Upper lobe of right lung (tissue), 1 donor: ENCODE measurements around the gene SMG5. TPM values are rescaled to one million over a fixed set of nuclear protein-coding genes. Genes with fewer than 3 reads are reported as not detected.

Experiments
- ATAC-seq: fragments of 200-7000 bp; cut with Tn5 transposase; one replicate; pipeline ENCODE4 v1.9.1; 2020; ENCODE audit warnings: mild to moderate bottlenecking, moderate library complexity
- DNase-seq: peaks from one replicate; pipeline ENCODE4 v3.0.0-alpha.2; 2020
- H3K27ac ChIP-seq: fragments of 200-600 bp; one replicate; pipeline ENCODE4 v1.8.0; 2022
- H3K27me3 ChIP-seq: fragments of 200-600 bp; one replicate; pipeline ENCODE4 v1.8.0; 2022; ENCODE audit warnings: mild to moderate bottlenecking
- H3K36me3 ChIP-seq: fragments of 200-600 bp; one replicate; pipeline ENCODE4 v1.8.0; 2022
- H3K4me1 ChIP-seq: fragments of 200-600 bp; one replicate; pipeline ENCODE4 v1.8.0; 2022
- H3K4me3 ChIP-seq: fragments of 200-600 bp; one replicate; pipeline ENCODE4 v1.8.0; 2022; ENCODE audit warnings: mild to moderate bottlenecking
- H3K9me3 ChIP-seq: fragments of 200-600 bp; one replicate; pipeline ENCODE4 v1.8.0; 2022
- intact Hi-C: fragments of 100-400 bp; cut with DNase I; formaldehyde crosslinking; loops from one replicate; pipeline ENCODE4 v1.11.0; 2022
- total RNA-seq: library from RNA; stranded (reverse); fragmentation: NEBNext Ultra II Directional; extraction: Animal tissue kit (Norgen Biotek cat#: 25700); gene quantifications from one replicate; pipeline ENCODE4 v1.2.1, GENCODE V29; 2021
- TF ChIP-seq, protein P1 (sequence below): fragments of 200-600 bp; IDR thresholded peaks from one replicate; pipeline ENCODE4 v1.8.0; 2022; ENCODE audit warnings: antibody characterized with exemption
- donor health status: DM: no; HTN: yes; CAD: no; lungs with severe emphysema.

Gene SMG5
- total RNA-seq, 1 donor from 2014 or later, result 64.8 TPM

DNA sequence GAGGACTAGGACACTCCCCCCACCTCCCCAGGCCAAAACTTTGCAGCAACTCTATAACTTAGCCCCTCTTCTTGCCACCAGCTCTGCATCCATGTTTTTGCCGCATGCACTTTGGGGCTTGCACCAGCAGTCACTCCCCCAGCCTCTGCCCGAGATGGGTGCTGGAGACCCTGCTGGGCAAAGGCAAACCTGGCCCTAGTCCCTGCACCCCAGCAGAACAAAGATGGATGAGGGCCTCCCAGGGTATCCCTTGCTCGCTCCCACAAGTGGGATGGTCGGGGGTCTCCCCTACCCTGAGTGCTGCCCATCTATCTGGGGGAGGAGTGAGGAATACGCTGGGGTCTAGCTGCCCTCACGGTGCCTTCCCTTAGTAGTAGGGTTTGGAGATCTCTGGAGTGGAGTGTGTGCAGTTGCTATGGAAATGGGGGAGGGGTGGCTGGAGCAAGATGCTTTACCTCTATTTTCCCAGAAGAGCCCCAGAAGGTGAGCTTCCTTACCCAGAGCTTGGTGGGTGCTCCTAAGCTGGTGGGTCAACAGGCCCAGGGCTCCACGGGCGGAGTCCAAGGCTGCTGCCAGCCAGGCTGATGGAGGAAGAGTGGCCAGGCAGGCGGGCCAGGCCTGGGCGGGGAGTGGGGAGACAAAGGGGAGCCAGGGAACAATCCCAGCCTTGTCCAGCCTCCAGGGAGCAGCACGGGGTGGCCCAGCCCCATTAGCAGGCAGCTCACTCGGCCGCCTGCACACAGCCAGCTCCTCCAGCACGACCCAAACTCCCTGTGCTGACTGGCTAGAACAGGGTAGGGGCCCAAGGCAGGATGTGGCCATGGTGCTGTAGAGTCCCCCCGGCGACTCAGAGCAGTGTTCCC lies 34.9 kb downstream of the SMG5 start, which contains the start of gene PAQR6:
Gene PAQR6, minus strand, starts transcription at position 597 of the 863 bp plus-strand sequence. CDS start 1,325 bp downstream, outside the sequence.
- DNase-seq (no peak), ATAC-seq (peak; percentile 8)
- intact Hi-C loops, result no loop called here
- TF ChIP-seq, protein P1, sequence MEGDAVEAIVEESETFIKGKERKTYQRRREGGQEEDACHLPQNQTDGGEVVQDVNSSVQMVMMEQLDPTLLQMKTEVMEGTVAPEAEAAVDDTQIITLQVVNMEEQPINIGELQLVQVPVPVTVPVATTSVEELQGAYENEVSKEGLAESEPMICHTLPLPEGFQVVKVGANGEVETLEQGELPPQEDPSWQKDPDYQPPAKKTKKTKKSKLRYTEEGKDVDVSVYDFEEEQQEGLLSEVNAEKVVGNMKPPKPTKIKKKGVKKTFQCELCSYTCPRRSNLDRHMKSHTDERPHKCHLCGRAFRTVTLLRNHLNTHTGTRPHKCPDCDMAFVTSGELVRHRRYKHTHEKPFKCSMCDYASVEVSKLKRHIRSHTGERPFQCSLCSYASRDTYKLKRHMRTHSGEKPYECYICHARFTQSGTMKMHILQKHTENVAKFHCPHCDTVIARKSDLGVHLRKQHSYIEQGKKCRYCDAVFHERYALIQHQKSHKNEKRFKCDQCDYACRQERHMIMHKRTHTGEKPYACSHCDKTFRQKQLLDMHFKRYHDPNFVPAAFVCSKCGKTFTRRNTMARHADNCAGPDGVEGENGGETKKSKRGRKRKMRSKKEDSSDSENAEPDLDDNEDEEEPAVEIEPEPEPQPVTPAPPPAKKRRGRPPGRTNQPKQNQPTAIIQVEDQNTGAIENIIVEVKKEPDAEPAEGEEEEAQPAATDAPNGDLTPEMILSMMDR, result no peak
- H3K27me3 ChIP-seq, result peaks cover 10% of the 10 kb centered on the region
- H3K4me3 ChIP-seq, result no peak within 1 kb of the TSS
- H3K9me3 ChIP-seq, result no peaks in the 10 kb centered on the region
- no peak within 1 kb of the TSS for H3K27ac ChIP-seq
- H3K4me1 ChIP-seq, result peaks cover 21% of the 10 kb centered on the region
- H3K36me3 ChIP-seq, result peaks cover 36% of the 10 kb centered on the region

DNA sequence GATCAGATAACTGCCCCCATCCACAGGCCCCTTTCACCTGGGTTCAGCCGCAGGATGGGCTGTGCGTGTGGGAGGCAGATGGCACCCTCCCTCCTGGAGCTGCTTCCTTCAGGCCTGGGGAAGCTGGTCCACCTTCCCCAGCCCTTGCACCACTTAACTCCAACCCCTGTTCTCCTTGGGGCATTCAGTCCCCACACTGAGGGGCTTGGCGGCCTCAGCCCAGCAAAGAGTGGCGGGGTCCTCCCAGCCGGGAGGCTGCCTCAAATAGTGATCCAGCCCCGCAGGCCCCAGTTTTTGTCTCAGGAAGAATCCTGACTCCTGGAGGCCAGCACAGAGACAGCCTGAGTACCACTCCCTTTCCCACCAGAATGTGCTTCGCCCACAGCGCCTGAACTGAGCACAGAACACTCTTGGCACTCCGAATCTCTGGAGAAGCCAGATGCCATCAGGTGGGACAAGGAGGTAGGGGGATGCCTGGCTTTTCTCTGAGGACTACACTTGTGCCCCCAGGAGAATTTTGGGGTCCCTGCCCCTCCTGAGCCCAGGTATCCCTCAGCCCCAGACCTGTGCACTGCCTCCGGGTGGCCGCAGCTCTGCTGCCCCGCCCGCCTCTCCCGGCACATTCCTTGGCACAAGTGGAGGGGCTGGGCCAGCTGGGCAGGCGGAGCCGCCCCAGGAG lies 35.7 kb downstream of the SMG5 start:
- DNase-seq, result peak; percentile 77
- no peak overlapping the region for H3K27ac ChIP-seq
- peak; percentile 56 for ATAC-seq
- intact Hi-C loops, result no loop called here
- H3K27me3 ChIP-seq, result peaks cover 10% of the 10 kb centered on the region
- H3K4me3 ChIP-seq, result no peak overlapping the region
- TF ChIP-seq, protein P1, result no peak
- peaks cover 28% of the 10 kb centered on the region for H3K36me3 ChIP-seq
- H3K9me3 ChIP-seq, result no peaks in the 10 kb centered on the region
- peaks cover 21% of the 10 kb centered on the region for H3K4me1 ChIP-seq

DNA sequence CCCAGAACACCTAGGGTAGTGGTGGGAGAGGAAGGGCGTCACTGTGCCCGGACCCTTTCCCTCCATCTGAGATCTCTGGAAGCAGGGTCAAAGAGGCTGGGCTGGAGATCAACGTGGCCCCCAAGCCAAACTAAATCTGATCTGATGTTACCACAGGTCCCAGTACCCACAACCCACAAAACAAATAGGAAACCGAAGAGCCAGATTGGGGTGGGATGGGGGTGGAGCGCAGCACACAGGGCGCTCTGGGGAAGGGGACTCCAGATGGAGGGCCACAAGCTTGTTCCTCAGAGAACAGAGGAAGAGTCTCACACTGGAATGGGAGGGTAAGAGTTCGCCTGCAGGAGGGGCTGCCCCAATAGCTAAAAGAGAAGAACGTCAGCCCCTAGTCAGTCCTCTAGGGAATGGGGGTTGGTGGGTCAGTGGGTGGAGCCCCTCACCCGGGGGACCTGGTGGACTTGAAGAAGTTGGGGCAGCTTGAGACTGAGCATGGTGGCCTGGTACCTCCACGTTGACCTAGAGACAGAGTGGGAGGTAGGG lies 36.3 kb downstream of the SMG5 start:
- ATAC-seq, result no peak

DNA sequence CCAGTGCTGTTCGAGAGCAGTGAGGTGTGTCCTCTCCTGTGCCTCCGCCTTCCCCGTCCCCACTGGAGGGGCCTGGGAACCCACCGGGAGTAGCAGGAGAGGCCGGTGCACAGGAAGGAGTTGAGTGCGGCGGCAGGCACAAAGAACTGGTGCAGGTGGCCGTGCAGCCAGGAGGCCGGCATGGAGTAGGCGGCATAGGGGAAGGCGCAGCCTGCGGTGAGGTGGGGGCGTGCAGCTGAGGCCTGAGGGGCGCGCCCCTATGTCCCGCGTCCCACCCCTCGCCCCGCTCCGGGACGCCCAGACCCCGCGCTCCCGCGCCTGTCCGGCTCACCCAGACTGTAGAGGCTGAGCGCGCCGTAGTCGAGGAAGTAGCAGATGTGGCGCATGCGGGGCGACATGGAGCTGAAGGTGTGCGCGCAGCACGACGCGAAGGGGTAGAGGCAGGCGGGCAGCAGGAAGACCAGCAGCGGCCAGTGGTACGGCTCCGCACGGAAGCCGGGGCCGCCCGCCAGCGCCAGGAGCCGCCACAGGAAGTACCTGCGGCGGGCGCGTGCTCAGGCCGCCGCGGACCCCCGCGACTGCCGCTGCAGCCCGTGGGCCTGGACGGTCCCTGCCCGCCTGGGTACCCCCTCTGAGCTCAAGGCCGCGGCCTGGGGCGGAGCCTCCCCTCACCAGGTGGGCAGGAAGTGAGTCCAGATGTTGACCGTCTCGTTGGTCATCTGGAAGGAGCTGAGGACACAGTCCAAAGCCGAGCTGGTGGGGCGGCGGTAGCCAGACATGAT lies 37.0 kb downstream of the SMG5 start:
- peak overlapping the region; percentile 34 for H3K4me3 ChIP-seq
- DNase-seq (peak; percentile 73), ATAC-seq (peak; percentile 43)
- no peak overlapping the region for H3K27ac ChIP-seq
- H3K36me3 ChIP-seq, result peaks cover 23% of the 10 kb centered on the region
- TF ChIP-seq, protein P1, result no peak
- H3K9me3 ChIP-seq, result no peaks in the 10 kb centered on the region
- intact Hi-C loops, result no loop called here
- peaks cover 21% of the 10 kb centered on the region for H3K4me1 ChIP-seq
- H3K27me3 ChIP-seq, result peaks cover 10% of the 10 kb centered on the region

More for the DNA sequence above, 36.3 kb downstream of the SMG5 start:
- no peak for DNase-seq
- H3K4me3 ChIP-seq, result no peak overlapping the region
- intact Hi-C loops, result no loop called here
- H3K4me1 ChIP-seq, result peaks cover 21% of the 10 kb centered on the region
- H3K27me3 ChIP-seq, result peaks cover 10% of the 10 kb centered on the region
- TF ChIP-seq, protein P1, result no peak
- no peak overlapping the region for H3K27ac ChIP-seq
- H3K9me3 ChIP-seq, result no peaks in the 10 kb centered on the region
- peaks cover 23% of the 10 kb centered on the region for H3K36me3 ChIP-seq

DNA sequence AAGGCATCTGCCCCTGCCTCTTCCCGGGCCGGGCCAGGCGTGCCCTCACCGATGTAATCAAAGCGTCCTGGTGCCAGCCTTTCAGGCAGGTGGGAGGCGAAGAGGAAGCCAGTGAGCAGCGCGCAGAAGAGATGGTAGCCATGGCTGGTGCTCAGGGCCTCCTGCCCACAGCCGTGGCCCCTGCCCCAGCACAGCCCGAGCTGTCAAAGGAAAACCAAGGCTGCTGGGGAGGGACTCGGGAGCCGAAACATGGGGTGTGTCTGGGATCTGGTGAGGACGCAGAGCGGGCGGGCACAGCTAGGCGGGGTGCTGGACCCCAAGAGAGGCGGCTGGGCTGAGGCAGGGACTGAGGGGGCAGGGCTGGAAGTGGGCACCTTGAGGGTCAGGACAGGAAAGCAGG lies 37.9 kb downstream of the SMG5 start:
- DNase-seq (no peak), ATAC-seq (no peak)
- TF ChIP-seq, protein P1, result no peak
- intact Hi-C loops, result no loop called here
- Histone ChIP-seq H3K27me3 (peaks cover 10% of the 10 kb centered on the region), H3K4me3 (no peak overlapping the region), H3K27ac (no peak overlapping the region), H3K4me1 (peaks cover 21% of the 10 kb centered on the region), H3K9me3 (no peaks in the 10 kb centered on the region), H3K36me3 (peaks cover 19% of the 10 kb centered on the region)
